Stimulated activated CD4-positive, alpha-beta T cell treated with anti-CD3 and anti-CD28 coated beads, Interleukin-12 subunit alpha, Interleukin-12 subunit beta, amount 100 ng/mL, for 4 hours (primary cell): Measurements from ENCODE around the gene RARRES2.
"Not testable (repeated sequence)": the region's sequence is repeated elsewhere in the genome, so short reads cannot be mapped to it uniquely, and the experiment has no call there.

Source experiments
- DNase-seq: peaks from one replicate; pipeline ENCODE4 v3.0.0-alpha.2; 2020

Gene RARRES2

GRCh38 chr7:150341263-150342120 lies at the start of gene RARRES2:
TSS of gene RARRES2 (minus strand) at chr7:150341629. CDS start at chr7:150340609, 1,020 bp downstream.
- no peak for DNase-seq

GRCh38 chr7:150390205-150390604 lies 48.8 kb upstream of the RARRES2 start:
- no peak for DNase-seq

GRCh38 chr7:150389532-150389816 lies 48.0 kb upstream of the RARRES2 start:
- DNase-seq: no peak

GRCh38 chr7:150388709-150389531 lies 47.5 kb upstream of the RARRES2 start:
- no peak for DNase-seq

GRCh38 chr7:150388306-150388705 lies 46.9 kb upstream of the RARRES2 start:
- no peak for DNase-seq

- not testable (repeated sequence) for DNase-seq
Observed at GRCh38 chr7:150385884-150386283, 44.5 kb upstream of the RARRES2 start.

GRCh38 chr7:150385302-150385723 lies 43.9 kb upstream of the RARRES2 start:
- no peak for DNase-seq

- no peak for DNase-seq
Observed at GRCh38 chr7:150384406-150385301, 43.2 kb upstream of the RARRES2 start.

GRCh38 chr7:150383710-150384397 lies 42.4 kb upstream of the RARRES2 start:
- DNase-seq: no peak

- DNase-seq: no peak
Observed at GRCh38 chr7:150382844-150383225, 41.4 kb upstream of the RARRES2 start.

GRCh38 chr7:150382123-150382843 lies 40.9 kb upstream of the RARRES2 start:
- no peak for DNase-seq

- no peak for DNase-seq
Observed at GRCh38 chr7:150381785-150382122, 40.3 kb upstream of the RARRES2 start.

GRCh38 chr7:150381096-150381495 lies 39.7 kb upstream of the RARRES2 start:
- no peak for DNase-seq

- no peak for DNase-seq
Observed at GRCh38 chr7:150380463-150380862, 39.0 kb upstream of the RARRES2 start.

GRCh38 chr7:150379441-150380379 lies 38.3 kb upstream of the RARRES2 start:
- DNase-seq: no peak

- DNase-seq: peak; percentile 88
Observed at GRCh38 chr7:150378853-150379440, 37.5 kb upstream of the RARRES2 start, which contains the start of gene ZNF775. TSS of gene ZNF775 (plus strand) at chr7:150379330. CDS start at chr7:150388471, 9,141 bp downstream.

- DNase-seq: peak; percentile 23
Observed at GRCh38 chr7:150378115-150378852, 36.9 kb upstream of the RARRES2 start.

GRCh38 chr7:150377635-150378034 lies 36.2 kb upstream of the RARRES2 start:
- DNase-seq: no peak

- DNase-seq: no peak
Observed at GRCh38 chr7:150377196-150377595, 35.8 kb upstream of the RARRES2 start.
